Thymus (tissue), 11 donors: Measurements from ENCODE around the gene ADGRF5. TPM values are rescaled to one million over a fixed set of nuclear protein-coding genes. Genes with fewer than 3 reads are reported as not detected.
"Not testable (repeated sequence)": the region's sequence is repeated elsewhere in the genome, so short reads cannot be mapped to it uniquely, and the experiment has no call there.

Source experiments
- DNase-seq, 9 donors: peaks; one replicate each; pipeline ENCODE4 v3.0.0-alpha.2; 2013; ENCODE audit warnings: low spot score in 9 of 9, low read depth in 6 of 9, missing footprints in 1 of 9
- H3K27ac ChIP-seq, 2 donors: one replicate each; pipeline ENCODE4 v1.5.1; 2013; ENCODE audit warnings: control low read depth in 1 of 2, low read depth in 1 of 2, low read length in 1 of 2, mild to moderate bottlenecking in 1 of 2, moderate library complexity in 1 of 2
- H3K27me3 ChIP-seq, 2 donors: one replicate each; pipeline ENCODE4 v1.5.1; 2013; ENCODE audit warnings: low read length in 1 of 2; ENCODE audit not compliant: control insufficient read depth in 2 of 2, insufficient read depth in 1 of 2
- H3K36me3 ChIP-seq, 2 donors: one replicate each; pipeline ENCODE4 v1.5.1; 2013; ENCODE audit warnings: low read length in 1 of 2, mild to moderate bottlenecking in 1 of 2, moderate library complexity in 1 of 2; ENCODE audit not compliant: control insufficient read depth in 2 of 2, insufficient read depth in 2 of 2
- H3K4me1 ChIP-seq, 2 donors: one replicate each; pipeline ENCODE4 v1.5.1; 2013; ENCODE audit warnings: low read length in 2 of 2; ENCODE audit not compliant: control insufficient read depth in 2 of 2, insufficient read depth in 2 of 2
- H3K4me3 ChIP-seq, 2 donors: one replicate each; pipeline ENCODE4 v1.5.1; 2013; ENCODE audit warnings: low read length in 2 of 2, control low read depth in 1 of 2, mild to moderate bottlenecking in 1 of 2
- H3K9me3 ChIP-seq, 2 donors: one replicate each; pipeline ENCODE4 v1.5.1; 2013; ENCODE audit warnings: low read length in 1 of 2, mild to moderate bottlenecking in 1 of 2; ENCODE audit not compliant: control insufficient read depth in 2 of 2, insufficient read depth in 1 of 2
- WGBS: extraction: QIAGEN DNeasy Blood & Tissue Kit; methylation state at CpG from one replicate; pipeline ENCODE4 v1.1.7; 2013; 5-methylcytosine and 5-hydroxymethylcytosine counted together
- polyA plus RNA-seq: library from polyadenylated mRNA; stranded (reverse); fragments of 200-250 nt; gene quantifications from one replicate; pipeline ENCODE4 v1.2.3, GENCODE V29; 2013
- total RNA-seq: library from RNA; stranded (reverse); fragments of 120-200 nt; gene quantifications from one replicate; pipeline ENCODE4 v1.2.4, GENCODE V29; 2013
- donor health status: healthy.

Gene ADGRF5
- total and polyA plus RNA-seq, 2 donors, result 4.2 to 5.0 TPM

DNA sequence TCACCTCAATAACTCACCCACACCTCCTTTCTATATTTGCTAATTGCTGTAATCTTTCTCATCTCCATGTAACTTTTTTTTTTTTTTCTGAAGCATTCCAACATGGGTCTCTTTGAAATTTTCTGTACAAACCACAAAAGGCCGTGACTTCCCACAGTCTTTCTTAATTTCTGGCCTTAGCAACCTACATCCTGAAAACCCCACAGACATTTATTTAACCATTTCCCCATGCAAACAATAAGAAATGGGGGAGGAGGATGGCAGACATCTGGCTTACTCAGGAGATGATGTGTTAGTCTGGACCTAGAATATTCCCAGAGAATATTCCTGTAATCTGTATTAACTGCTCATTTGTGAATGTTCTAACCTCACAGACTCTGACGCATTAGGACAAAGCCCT lies 70.9 kb downstream of the ADGRF5 start:
- Histone ChIP-seq H3K4me1 (peaks cover 0 to 8% of the 10 kb centered on the region in 2 donors), H3K27ac (no peak overlapping the region), H3K9me3 (no peaks in the 10 kb centered on the region), H3K36me3 (no peaks in the 10 kb centered on the region), H3K4me3 (no peak overlapping the region), H3K27me3 (peaks cover 0 to 2% of the 10 kb centered on the region in 2 donors)
- no peak for DNase-seq
- WGBS, result 63% methylated on average over 2 of the region's 2 CpGs

DNA sequence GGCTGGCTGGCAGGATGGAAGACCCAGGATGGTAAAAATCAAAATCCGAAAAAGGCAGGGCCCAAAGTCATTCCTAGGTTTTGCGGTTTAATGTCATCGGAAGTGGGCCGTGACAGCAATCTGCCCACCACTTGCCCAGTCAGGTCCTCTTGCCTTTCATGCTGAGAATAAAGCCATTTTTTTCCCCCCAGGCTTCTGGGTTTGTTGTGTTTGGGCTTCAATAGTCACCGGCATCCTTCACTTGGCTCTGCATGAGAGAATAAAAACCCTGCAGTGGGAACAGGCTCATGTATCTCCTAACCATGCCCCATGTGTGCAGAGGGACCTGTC lies 72.4 kb downstream of the ADGRF5 start:
- Histone ChIP-seq H3K4me3 (no peak overlapping the region), H3K36me3 (no peaks in the 10 kb centered on the region)
- DNase-seq, result no peak

DNA sequence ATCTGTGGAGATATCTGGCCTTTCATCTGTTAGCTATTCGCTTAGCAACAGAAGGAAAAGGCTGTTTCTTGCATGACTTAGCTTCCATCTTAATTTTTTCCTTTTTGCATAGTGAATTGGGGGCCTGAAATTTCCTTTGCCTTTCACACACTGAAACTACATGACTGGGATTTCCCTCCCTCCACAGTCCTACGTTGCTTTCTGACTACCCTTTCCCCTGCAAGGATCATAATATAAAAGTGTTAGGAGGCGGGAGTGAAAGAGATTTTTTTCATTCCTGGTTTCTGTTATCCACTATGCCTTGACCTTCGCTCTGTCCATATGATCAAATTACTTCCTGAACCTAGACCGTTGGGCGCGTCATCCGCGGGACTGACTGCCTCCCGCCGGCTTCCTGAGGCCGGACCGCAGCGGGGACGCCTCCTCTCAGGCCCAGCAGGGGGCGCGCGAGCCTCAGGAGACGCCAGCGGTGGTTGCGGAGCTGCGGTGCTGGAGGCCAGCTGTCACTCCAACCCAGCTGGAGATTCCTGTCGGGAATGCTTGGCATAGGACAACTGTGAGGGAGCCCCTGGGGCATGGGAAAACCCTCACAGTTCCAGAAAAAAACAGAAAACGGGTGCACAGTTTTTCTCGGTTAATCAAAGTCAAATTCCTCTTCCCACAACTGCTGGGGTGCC lies 72.9 kb downstream of the ADGRF5 start:
- WGBS, result 15% methylated on average over 25 of the region's 25 CpGs
- Histone ChIP-seq H3K9me3 (no peaks in the 10 kb centered on the region), H3K27me3 (peaks cover 0 to 2% of the 10 kb centered on the region in 2 donors), H3K4me3 (no peak overlapping the region), H3K4me1 (peaks cover 0 to 8% of the 10 kb centered on the region in 2 donors), H3K27ac (no peak overlapping the region), H3K36me3 (no peaks in the 10 kb centered on the region)
- DNase-seq, result peak; percentile 9 to 70 (median 45)

More for the DNA sequence above, 72.4 kb downstream of the ADGRF5 start:
- Histone ChIP-seq H3K4me1 (peaks cover 0 to 8% of the 10 kb centered on the region in 2 donors), H3K27ac (no peak overlapping the region), H3K9me3 (no peaks in the 10 kb centered on the region), H3K27me3 (peaks cover 0 to 2% of the 10 kb centered on the region in 2 donors)
- WGBS, result 83% methylated on average over 5 of the region's 5 CpGs

DNA sequence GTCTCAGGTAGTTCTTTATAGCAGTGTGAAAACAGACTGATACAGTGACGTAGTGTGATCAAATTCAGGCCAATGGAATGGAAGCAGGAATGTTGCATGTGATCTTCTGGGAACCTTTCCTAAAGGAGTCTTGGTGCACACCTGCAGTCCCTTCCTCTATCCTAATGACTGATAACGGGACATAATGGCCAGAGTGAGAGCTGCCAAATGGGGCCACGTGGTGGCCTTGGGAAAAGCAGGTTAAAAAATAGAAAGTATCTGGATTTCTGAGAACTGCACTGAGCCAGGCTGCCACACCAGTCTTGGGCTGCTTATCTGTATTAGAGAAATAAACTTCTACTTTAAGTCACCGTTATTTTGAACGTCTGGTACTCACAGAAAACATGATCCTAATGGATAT lies 76.6 kb downstream of the ADGRF5 start:
- Histone ChIP-seq H3K9me3 (no peaks in the 10 kb centered on the region), H3K27ac (no peak overlapping the region), H3K4me1 (peaks cover 0 to 8% of the 10 kb centered on the region in 2 donors), H3K4me3 (no peak overlapping the region), H3K27me3 (peaks cover 0 to 2% of the 10 kb centered on the region in 2 donors), H3K36me3 (no peaks in the 10 kb centered on the region)
- no peak for DNase-seq
- WGBS, result 90% methylated on average over 5 of the region's 5 CpGs

DNA sequence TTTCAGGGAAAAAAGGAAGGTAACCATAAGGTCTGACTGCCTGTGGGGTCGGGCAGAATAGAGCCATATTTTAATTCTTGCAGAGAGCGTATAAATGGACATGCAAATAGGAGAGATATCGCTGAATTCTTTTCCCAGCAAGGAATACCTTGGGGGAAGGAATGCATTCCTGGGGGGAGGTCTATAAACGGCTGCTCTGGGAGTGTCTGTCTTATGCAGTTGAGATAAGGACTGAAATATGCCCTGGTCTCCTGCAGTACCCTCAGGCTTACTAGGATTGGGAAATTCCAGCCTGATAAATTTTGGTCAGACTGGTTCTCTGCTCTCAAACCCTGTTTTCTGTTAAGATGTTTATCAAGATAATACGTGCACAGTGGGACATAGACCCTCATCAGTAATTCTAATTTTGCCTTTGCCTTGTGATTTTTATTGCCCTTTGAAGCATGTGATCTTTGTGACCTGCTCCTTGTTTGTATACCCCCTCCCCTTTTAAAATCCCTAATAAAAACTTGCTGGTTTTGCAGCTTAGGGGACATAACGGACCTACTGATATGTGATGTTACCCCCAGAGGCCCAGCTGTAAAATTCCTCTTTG lies 79.4 kb downstream of the ADGRF5 start:
- not testable (repeated sequence) for H3K27ac ChIP-seq, H3K36me3 ChIP-seq, H3K9me3 ChIP-seq, H3K27me3 ChIP-seq, H3K4me1 ChIP-seq, H3K4me3 ChIP-seq, DNase-seq
- WGBS, result 97% methylated on average over 6 of the region's 6 CpGs

DNA sequence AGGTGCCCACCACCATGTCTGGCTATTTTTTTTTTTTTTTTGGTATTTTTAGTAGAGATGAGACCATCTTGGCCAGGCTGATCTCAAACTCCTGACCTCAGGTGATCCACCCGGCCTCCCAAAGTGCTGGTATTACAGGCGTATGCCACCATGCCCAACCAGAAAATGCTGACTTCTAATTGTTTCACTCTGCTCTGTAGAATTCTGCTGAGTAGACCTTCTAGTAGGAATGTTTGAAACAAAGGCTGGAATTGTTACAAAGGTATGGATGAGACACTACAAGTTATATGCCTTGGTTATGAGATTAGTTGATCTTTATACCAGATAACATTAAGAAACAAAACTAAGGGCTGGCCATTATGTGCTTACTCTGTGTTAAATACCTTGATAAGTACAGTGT lies 83.7 kb downstream of the ADGRF5 start:
- over 99% methylated on average over 2 of the region's 2 CpGs for WGBS
- DNase-seq, result no peak
- no peaks in the 10 kb centered on the region for H3K4me1 ChIP-seq
- no peak overlapping the region for H3K27ac ChIP-seq
- no peaks in the 10 kb centered on the region for H3K27me3 ChIP-seq
- no peaks in the 10 kb centered on the region for H3K9me3 ChIP-seq
- H3K36me3 ChIP-seq, result no peaks in the 10 kb centered on the region
- no peak overlapping the region for H3K4me3 ChIP-seq

DNA sequence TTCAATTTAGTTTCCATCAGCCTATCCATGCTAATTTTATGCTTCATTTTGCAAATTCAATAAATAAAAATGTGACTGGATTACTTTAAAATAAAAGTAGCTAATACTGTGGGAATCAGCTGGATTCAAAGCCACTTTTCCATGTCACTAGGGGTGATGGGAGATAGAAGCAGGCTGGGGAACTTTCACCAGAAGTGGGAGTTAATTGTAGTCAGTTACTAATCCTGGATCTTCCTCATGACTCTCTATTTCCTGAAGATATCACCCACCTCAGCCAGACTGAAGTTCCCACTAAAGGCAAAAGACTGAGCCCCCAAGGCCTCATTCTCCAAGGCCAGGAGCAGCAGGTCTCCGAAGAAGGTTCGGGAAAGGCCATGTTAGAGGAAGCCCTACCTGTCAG lies 86.7 kb downstream of the ADGRF5 start:
- not testable (repeated sequence) for H3K4me1 ChIP-seq, H3K9me3 ChIP-seq, H3K36me3 ChIP-seq, H3K4me3 ChIP-seq, H3K27ac ChIP-seq, DNase-seq, H3K27me3 ChIP-seq
- WGBS, result 100% methylated on average over 2 of the region's 2 CpGs

DNA sequence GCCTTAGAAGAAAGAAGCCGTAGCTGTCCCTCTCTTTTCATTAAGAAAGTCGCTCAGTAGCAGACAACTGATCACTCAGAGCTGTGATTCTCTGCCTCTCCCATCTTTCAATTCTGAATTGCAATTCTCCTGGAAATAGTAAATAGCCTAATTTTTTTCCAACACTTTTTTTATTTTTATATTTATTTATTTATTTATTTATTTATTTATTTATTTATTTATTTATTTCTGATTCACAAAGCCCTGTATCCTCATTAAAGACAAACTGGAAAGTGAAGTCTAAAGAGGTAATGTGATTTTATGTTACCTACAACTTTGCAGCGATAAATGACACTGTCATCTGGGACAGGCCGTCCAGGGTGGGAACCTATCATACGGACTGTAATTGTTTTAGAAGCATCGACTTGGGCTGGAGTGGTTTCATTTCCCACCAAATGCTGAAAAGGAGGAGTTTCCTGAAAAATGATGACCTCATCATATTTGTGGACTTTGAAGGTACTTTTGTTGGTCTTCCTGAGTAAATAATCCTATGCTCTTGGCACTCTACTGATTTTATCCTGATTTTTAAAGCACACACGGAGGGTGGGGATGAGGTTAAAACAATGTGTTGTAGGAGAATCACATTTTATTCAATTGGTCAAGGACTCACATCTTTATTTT lies 87.4 kb downstream of the ADGRF5 start:
- H3K4me1 ChIP-seq, H3K27me3 ChIP-seq, H3K4me3 ChIP-seq, DNase-seq, H3K9me3 ChIP-seq, H3K27ac ChIP-seq, H3K36me3 ChIP-seq: not testable (repeated sequence)
- WGBS, result 79% methylated on average over 7 of the region's 7 CpGs

DNA sequence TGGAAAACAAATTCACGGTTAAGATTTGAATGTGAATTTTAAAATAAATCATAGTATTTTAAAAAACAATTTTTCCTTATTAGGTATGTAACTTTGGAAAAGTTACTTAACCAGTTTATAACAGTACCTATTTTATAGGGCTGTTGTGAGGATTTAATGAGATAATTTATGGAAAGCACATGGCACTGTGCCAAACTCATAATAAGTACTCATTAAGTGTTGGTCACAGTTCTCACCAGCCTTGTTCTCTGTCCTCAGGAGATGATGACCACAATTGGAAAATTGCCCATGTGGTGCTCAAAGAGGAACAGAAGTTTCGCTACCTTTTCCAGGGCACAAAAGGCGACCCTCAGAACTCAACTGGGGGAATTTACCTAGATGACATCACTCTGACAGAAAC lies 88.9 kb downstream of the ADGRF5 start:
- 95% methylated on average over 3 of the region's 3 CpGs for WGBS
- no peak for DNase-seq
- Histone ChIP-seq H3K27ac (no peak overlapping the region), H3K4me1 (no peaks in the 10 kb centered on the region), H3K9me3 (no peaks in the 10 kb centered on the region), H3K27me3 (no peaks in the 10 kb centered on the region), H3K4me3 (no peak overlapping the region), H3K36me3 (no peaks in the 10 kb centered on the region)
